ENCODE measurements around the gene SF3B6. TPM values are rescaled to one million over a fixed set of nuclear protein-coding genes. Genes with fewer than 3 reads are reported as not detected.
"Not testable (repeated sequence)": the region's sequence is repeated elsewhere in the genome, so short reads cannot be mapped to it uniquely, and the experiment has no call there.

The SF3B6 gene
- 58.2 TPM for total RNA-seq
- long read RNA-seq, transcript SF3B6-201 (4 exons, 770 nt) = major isoform, 41 of 50 reads
- long read RNA-seq, partial matches to known transcripts = 5 of 50 reads
- long read RNA-seq, other reads (novel, unspliced or antisense) = 4 of 50 reads

- DNase-seq (peak; percentile 97), ATAC-seq (peak; percentile 96)
- intact Hi-C loops (cut with micrococcal nuclease) = no loop called here
Observed at GRCh38 chr2:24075915-24076848, at the start of gene SF3B6. Gene SF3B6 (minus strand): TSS chr2:24076326. CDS start chr2:24076229, 97 bp downstream.

GRCh38 chr2:24123922-24124580 lies 47.9 kb upstream of the SF3B6 start:
- ATAC-seq (peak; percentile 4), DNase-seq (no peak)
- intact Hi-C loops (cut with micrococcal nuclease) = no loop called here

- intact Hi-C loops (cut with micrococcal nuclease) = no loop called here
- DNase-seq (peak; percentile 95), ATAC-seq (peak; percentile 98)
Observed at GRCh38 chr2:24123195-24123921, 47.2 kb upstream of the SF3B6 start, which contains the start of the genes FAM228B and PFN4. Gene FAM228B (plus strand): TSS chr2:24123469. CDS start chr2:24124362, 893 bp downstream. Gene PFN4 (minus strand): TSS chr2:24123334. CDS start chr2:24122535, 799 bp downstream.

GRCh38 chr2:24122366-24123194 lies 46.5 kb upstream of the SF3B6 start:
- ATAC-seq = no peak
- intact Hi-C loops (cut with micrococcal nuclease) = no loop called here
- no peak for DNase-seq

GRCh38 chr2:24121469-24121868 lies 45.3 kb upstream of the SF3B6 start:
- ATAC-seq (no peak), DNase-seq (no peak)
- intact Hi-C loops (cut with micrococcal nuclease) = no loop called here

- intact Hi-C loops (cut with micrococcal nuclease) = no loop called here
Observed at GRCh38 chr2:24121066-24121465, 44.9 kb upstream of the SF3B6 start.

GRCh38 chr2:24117902-24118301 lies 41.8 kb upstream of the SF3B6 start:
- ATAC-seq = no peak
- intact Hi-C loops (cut with micrococcal nuclease) = no loop called here
- DNase-seq = no peak

More at GRCh38 chr2:24121066-24121465, 44.9 kb upstream of the SF3B6 start:
- DNase-seq (no peak), ATAC-seq (no peak)

- no peak for DNase-seq
- intact Hi-C loops (cut with micrococcal nuclease) = no loop called here
- ATAC-seq = no peak
Observed at GRCh38 chr2:24115057-24115456, 38.9 kb upstream of the SF3B6 start.

- intact Hi-C loops (cut with micrococcal nuclease) = no loop called here
- no peak for DNase-seq
- ATAC-seq = peak; percentile 94
Observed at GRCh38 chr2:24111407-24111901, 35.3 kb upstream of the SF3B6 start.

GRCh38 chr2:24110660-24111303 lies 34.7 kb upstream of the SF3B6 start:
- ATAC-seq (peak; percentile 24), DNase-seq (no peak)
- intact Hi-C loops (cut with micrococcal nuclease) = no loop called here

- ATAC-seq; intact Hi-C loops (cut with micrococcal nuclease); DNase-seq: not testable (repeated sequence)
Observed at GRCh38 chr2:24109431-24109830, 33.3 kb upstream of the SF3B6 start.

GRCh38 chr2:24107336-24107735 lies 31.2 kb upstream of the SF3B6 start:
- ATAC-seq (no peak), DNase-seq (no peak)
- intact Hi-C loops (cut with micrococcal nuclease) = no loop called here

- intact Hi-C loops (cut with micrococcal nuclease) = no loop called here
- no peak for DNase-seq
- ATAC-seq = no peak
Observed at GRCh38 chr2:24106786-24107185, 30.7 kb upstream of the SF3B6 start.

GRCh38 chr2:24105816-24106215 lies 29.7 kb upstream of the SF3B6 start:
- no peak for DNase-seq
- ATAC-seq = no peak
- intact Hi-C loops (cut with micrococcal nuclease) = no loop called here

GRCh38 chr2:24104906-24105305 lies 28.8 kb upstream of the SF3B6 start:
- DNase-seq = no peak
- ATAC-seq = no peak
- intact Hi-C loops (cut with micrococcal nuclease) = no loop called here

- DNase-seq (no peak), ATAC-seq (no peak)
- intact Hi-C loops (cut with micrococcal nuclease) = no loop called here
Observed at GRCh38 chr2:24104110-24104650, 28.1 kb upstream of the SF3B6 start.

GRCh38 chr2:24102677-24103076 lies 26.6 kb upstream of the SF3B6 start:
- DNase-seq = no peak
- ATAC-seq = no peak
- intact Hi-C loops (cut with micrococcal nuclease) = no loop called here

GRCh38 chr2:24101992-24102391 lies 25.9 kb upstream of the SF3B6 start:
- DNase-seq (no peak), ATAC-seq (no peak)
- intact Hi-C loops (cut with micrococcal nuclease) = no loop called here

All from left ventricle myocardium superior (tissue), 1 donor.